ENCODE measurements around the gene PADI6. TPM values are rescaled to one million over a fixed set of nuclear protein-coding genes. Genes with fewer than 3 reads are reported as not detected.

Gene PADI6
- total and polyA plus RNA-seq, 4 donors: not detected

DNA sequence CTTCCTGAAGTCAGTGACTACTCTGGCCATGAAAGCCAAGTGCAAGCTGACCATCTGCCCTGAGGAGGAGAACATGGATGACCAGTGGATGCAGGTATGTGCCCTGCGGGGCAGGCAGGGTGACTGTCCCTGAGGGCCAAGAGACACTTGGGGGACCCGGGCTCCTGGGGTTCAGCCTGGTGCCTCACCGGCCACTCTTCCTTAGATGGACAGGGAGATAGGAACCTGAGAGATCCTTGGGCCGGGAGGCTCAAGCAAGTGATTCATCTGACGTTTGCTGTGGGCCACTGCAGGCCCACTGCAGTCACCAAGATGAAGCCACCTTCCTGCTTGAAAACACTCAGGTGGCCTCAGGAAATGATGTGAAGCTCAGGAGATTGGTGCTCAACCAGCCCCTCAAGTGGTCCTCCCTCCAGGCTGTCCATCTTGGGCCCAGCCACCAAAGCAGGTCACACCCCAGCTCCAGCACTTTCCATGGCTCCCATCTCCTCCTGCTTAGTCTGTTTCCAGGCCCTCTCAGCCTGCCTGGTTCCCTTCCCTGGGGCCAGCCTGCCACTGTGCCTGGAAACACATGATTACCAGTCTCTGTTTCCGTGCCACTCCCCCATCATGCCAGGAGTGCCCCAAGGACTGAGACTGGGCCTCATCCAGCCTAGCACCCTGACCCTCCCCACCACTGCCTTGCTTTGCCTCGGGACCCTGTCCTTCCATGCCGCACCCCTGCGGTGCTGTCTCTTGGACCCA is 25.8 kb upstream of the PADI6 start:
- Histone ChIP-seq H3K27me3 (ENCODE audit: control insufficient read depth in 3 of 3, insufficient read depth in 3 of 3, low read length in 2 of 3) (peaks cover 0 to 6% (median 0%) of the 10 kb centered on the region in 3 donors), H3K36me3 (ENCODE audit: control insufficient read depth in 4 of 4, insufficient read depth in 4 of 4, low read length in 4 of 4) (no peaks in the 10 kb centered on the region)
- 84 to 93% methylated on average over 9 of the region's 9 CpGs for WGBS, 2 donors

DNA sequence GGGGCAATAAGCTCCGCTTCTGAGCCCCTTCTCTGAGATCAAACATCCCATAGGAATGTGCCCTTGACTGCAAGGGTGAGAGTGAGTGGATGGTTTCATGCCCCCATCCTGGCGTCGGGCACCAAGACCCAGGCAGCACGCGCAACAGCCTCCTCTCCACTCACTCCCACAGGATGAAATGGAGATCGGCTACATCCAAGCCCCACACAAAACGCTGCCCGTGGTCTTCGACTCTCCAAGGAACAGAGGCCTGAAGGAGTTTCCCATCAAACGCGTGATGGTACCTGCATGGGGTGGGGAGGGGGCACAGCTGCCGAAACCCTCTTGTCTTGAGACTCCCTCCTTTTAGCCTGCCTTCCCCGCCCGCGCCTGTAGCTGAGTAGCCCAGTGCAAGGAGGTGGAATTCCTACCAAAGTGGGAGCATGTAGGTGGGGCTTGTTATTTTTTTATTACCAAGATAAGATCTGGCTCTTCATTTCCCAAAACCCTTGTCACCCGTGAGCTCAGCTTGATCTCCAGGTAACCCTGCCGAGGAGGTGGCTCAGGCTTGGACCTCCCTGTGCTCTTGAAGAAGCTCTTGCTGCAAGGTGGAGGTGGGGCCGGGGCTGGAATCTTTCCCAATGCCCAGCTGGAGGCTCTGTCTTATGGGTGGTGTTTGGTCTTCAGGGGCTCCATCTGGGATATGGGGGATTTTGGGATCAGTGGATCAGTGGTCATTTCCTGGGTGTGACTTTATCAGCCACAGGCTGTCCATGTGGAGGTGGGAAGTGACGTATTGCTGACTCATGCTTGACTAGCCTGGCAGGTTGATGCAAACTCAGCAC is 24.0 kb upstream of the PADI6 start:
- ATAC-seq (ENCODE audit: insufficient read depth, low FRiP score) (no peak), DNase-seq (no peak)
- Histone ChIP-seq H3K4me3 (no peak overlapping the region), H3K9ac (ENCODE audit: insufficient read depth in 1 of 2, low read length in 2 of 2) (no peak overlapping the region), H3K9me3 (ENCODE audit: control insufficient read depth in 4 of 4, insufficient read depth in 3 of 4, low read length in 3 of 4) (peaks cover 0 to 4% (median 0%) of the 10 kb centered on the region in 4 donors), H3K4me1 (ENCODE audit: control insufficient read depth in 5 of 5, insufficient read depth in 5 of 5, low read length in 5 of 5) (no peaks in the 10 kb centered on the region), H3K36me3 (ENCODE audit: control insufficient read depth in 4 of 4, insufficient read depth in 4 of 4, low read length in 4 of 4) (no peaks in the 10 kb centered on the region), H3K27ac (ENCODE audit: low read depth in 1 of 2, low read length in 1 of 2) (no peak overlapping the region), H3K27me3 (ENCODE audit: control insufficient read depth in 3 of 3, insufficient read depth in 3 of 3, low read length in 2 of 3) (peaks cover 0 to 6% (median 2%) of the 10 kb centered on the region in 3 donors)
- TF ChIP-seq, protein P1, sequence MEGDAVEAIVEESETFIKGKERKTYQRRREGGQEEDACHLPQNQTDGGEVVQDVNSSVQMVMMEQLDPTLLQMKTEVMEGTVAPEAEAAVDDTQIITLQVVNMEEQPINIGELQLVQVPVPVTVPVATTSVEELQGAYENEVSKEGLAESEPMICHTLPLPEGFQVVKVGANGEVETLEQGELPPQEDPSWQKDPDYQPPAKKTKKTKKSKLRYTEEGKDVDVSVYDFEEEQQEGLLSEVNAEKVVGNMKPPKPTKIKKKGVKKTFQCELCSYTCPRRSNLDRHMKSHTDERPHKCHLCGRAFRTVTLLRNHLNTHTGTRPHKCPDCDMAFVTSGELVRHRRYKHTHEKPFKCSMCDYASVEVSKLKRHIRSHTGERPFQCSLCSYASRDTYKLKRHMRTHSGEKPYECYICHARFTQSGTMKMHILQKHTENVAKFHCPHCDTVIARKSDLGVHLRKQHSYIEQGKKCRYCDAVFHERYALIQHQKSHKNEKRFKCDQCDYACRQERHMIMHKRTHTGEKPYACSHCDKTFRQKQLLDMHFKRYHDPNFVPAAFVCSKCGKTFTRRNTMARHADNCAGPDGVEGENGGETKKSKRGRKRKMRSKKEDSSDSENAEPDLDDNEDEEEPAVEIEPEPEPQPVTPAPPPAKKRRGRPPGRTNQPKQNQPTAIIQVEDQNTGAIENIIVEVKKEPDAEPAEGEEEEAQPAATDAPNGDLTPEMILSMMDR (IDR thresholded peaks at IDR 0.05; ENCODE audit: control extremely low read depth, extremely low read depth): no peak
- WGBS, 2 donors: 68 to 76% methylated on average over 19 of the region's 19 CpGs

More for the DNA sequence above, 25.8 kb upstream of the PADI6 start:
- Histone ChIP-seq H3K4me3 (no peak overlapping the region), H3K9me3 (ENCODE audit: control insufficient read depth in 4 of 4, insufficient read depth in 3 of 4, low read length in 3 of 4) (peaks cover 0 to 4% (median 0%) of the 10 kb centered on the region in 4 donors), H3K9ac (ENCODE audit: insufficient read depth in 1 of 2, low read length in 2 of 2) (no peak overlapping the region), H3K27ac (ENCODE audit: low read depth in 1 of 2, low read length in 1 of 2) (no peak overlapping the region), H3K4me1 (ENCODE audit: control insufficient read depth in 5 of 5, insufficient read depth in 5 of 5, low read length in 5 of 5) (no peaks in the 10 kb centered on the region)
- DNase-seq: no peak
- TF ChIP-seq, protein P1 (IDR thresholded peaks at IDR 0.05; ENCODE audit: control extremely low read depth, extremely low read depth): no peak
- ATAC-seq (ENCODE audit: insufficient read depth, low FRiP score): no peak

DNA sequence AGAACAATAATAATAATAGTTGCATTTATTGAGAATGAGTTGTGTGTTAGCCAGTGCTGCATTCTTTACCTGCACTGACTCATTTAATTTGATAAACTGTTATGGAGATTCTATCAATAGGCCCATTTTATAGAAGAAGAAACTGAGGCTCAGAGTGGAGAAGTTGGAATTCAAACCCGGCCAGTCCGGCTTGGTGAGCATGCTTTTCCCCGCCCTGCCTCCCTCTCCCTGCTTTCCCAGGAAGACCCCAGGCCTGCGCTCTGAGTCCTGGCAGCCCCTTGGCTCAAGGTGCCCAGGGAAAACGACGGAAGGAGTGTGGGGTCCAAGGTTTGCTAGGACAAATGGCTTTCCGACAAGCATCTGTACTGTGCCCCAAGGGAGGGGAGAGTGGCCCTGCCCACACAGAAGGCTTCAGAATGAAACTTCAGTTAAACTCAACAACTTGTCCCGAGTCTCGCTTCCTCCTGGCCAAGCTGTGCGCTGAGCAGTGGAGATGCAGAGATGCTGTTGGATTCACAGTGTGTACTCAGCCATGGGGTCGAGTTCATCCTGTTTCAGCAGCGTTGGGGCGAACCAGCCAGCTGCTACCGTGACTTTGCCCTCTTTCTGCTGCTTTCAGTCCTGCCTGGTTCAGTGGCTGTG is 23.3 kb upstream of the PADI6 start:
- Histone ChIP-seq H3K9ac (ENCODE audit: insufficient read depth in 1 of 2, low read length in 2 of 2) (no peak overlapping the region), H3K4me1 (ENCODE audit: control insufficient read depth in 5 of 5, insufficient read depth in 5 of 5, low read length in 5 of 5) (no peaks in the 10 kb centered on the region), H3K27me3 (ENCODE audit: control insufficient read depth in 3 of 3, insufficient read depth in 3 of 3, low read length in 2 of 3) (peaks cover 0 to 6% (median 2%) of the 10 kb centered on the region in 3 donors), H3K9me3 (ENCODE audit: control insufficient read depth in 4 of 4, insufficient read depth in 3 of 4, low read length in 3 of 4) (peaks cover 0 to 4% (median 0%) of the 10 kb centered on the region in 4 donors), H3K36me3 (ENCODE audit: control insufficient read depth in 4 of 4, insufficient read depth in 4 of 4, low read length in 4 of 4) (no peaks in the 10 kb centered on the region), H3K27ac (ENCODE audit: low read depth in 1 of 2, low read length in 1 of 2) (no peak overlapping the region), H3K4me3 (no peak overlapping the region)
- 73 to 83% methylated on average over 14 of the region's 14 CpGs for WGBS, 2 donors
- ATAC-seq (ENCODE audit: insufficient read depth, low FRiP score) (no peak), DNase-seq (no peak)
- TF ChIP-seq, protein P1 (IDR thresholded peaks at IDR 0.05; ENCODE audit: control extremely low read depth, extremely low read depth): no peak

Data from lung (tissue), 12 donors.